ENCODE data around the gene GASK1A.

DNA sequence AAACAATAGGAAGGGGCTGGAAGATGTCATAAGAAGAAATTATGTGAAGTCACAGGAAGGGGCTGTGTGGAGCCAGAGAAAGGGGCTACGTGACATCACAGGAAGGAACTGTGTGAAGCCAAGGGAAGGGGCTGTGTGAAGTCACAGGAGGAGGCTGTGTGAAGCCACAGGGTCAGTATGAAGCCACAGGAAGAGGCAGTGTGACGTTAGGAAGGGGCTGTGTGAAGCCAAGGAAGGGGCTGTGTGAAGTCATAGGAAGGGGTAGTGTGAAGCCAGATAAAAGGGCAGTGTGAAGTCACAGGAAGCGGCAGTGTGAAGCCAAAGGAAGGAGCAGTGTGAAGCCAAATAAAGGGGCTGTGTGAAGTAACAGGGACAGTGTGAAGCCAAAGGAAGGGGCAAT, 32.5 kb downstream of the GASK1A start:
- TF ChIP-seq, protein P1, sequence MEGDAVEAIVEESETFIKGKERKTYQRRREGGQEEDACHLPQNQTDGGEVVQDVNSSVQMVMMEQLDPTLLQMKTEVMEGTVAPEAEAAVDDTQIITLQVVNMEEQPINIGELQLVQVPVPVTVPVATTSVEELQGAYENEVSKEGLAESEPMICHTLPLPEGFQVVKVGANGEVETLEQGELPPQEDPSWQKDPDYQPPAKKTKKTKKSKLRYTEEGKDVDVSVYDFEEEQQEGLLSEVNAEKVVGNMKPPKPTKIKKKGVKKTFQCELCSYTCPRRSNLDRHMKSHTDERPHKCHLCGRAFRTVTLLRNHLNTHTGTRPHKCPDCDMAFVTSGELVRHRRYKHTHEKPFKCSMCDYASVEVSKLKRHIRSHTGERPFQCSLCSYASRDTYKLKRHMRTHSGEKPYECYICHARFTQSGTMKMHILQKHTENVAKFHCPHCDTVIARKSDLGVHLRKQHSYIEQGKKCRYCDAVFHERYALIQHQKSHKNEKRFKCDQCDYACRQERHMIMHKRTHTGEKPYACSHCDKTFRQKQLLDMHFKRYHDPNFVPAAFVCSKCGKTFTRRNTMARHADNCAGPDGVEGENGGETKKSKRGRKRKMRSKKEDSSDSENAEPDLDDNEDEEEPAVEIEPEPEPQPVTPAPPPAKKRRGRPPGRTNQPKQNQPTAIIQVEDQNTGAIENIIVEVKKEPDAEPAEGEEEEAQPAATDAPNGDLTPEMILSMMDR (conservative IDR thresholded peaks at IDR 0.05): no peak
- no peak for TF ChIP-seq EZH2 (IDR thresholded peaks at IDR 0.05; ENCODE audit: low read depth)

Measured in PC-9 (cell line).